SK-N-MC (cell line): ENCODE results near the gene MXRA8.

Experiments used
- EZH2 ChIP-seq: fragments of 200-600 bp; sonication (generic); IDR thresholded peaks from one replicate; pipeline ENCODE4 v1.6.1; 2017; ENCODE audit warnings: antibody characterized with exemption
- FOXP2 ChIP-seq: optimal IDR thresholded peaks from 2 replicates; pipeline ENCODE3; 2011; ENCODE audit warnings: mild to moderate bottlenecking, moderate library complexity; ENCODE audit not compliant: insufficient read depth; ENCODE audit errors: extremely low read length, control extremely low read depth
- POLR2AphosphoS5 ChIP-seq: IDR thresholded peaks from 2 replicates; pipeline ENCODE4 v1.6.1; 2012; ENCODE audit warnings: mild to moderate bottlenecking, low read depth, low read length, borderline replicate concordance

- TF ChIP-seq POLR2AphosphoS5: no peak
- no peak for TF ChIP-seq FOXP2
- no peak for TF ChIP-seq EZH2
Measured at GRCh38 chr1:1315435-1315954, 42.9 kb downstream of the MXRA8 start.
